ENCODE results near the gene ACOT7. TPM values are rescaled to one million over a fixed set of nuclear protein-coding genes. Genes with fewer than 3 reads are reported as not detected.

Gene ACOT7
- total RNA-seq, 1 experiment from 2014 or later, result 120 TPM

DNA sequence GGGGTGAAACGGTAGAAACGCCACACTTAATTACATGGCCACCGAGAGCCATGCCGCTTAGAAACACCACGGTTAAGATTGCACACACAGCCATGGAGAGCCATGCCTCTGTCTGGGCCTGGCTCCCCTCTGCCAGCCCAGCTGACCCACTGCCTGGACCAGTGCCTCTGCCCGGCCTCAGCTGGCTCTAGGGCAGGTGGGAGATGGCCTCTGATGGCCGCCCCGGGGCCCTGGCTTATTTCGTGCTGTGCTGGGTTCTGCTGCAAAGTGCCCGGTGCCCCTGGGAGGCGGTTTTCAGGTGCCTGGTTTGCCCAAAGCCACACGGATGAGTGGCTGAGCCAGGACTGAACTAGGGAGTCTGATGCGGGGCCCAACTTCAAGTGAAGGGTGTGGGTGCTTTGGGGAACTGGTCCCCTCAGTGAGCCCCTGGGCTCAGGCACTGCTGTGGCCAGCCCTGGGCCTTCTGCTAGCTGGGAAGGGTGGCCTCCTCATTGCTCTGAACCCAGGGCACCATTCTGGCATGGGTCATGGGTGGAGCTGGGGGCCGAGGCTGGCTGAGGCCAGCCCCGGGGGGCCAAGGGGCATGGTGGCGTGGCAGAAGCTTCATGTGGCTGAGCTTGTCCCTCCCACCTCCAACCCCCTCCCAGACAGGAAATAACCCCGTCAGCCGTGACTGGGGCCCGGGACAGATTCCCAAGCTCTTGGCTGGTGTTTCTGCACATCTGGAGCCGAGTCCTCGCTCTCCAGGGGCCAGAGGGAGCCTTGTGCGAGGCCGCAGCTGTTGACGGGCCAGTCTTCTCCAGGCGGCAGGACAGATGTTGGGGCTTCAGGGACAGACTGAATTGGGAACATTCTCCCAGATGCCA is 130.8 kb downstream of the ACOT7 start:
- intact Hi-C loops (cut with micrococcal nuclease; ENCODE audit: unreplicated experiment) (no loop called here), in situ Hi-C loops (cut with HindIII; ENCODE audit: low pct_unique_long_range_greater_than_20kb, low sequenced_read_pairs) (no loop called here)
- CTCF ChIA-PET, result interaction anchor here (1.2 kb wide), 1 partner anchor 18 kb away, joined by 4 read pairs; no protein-coding TSS in a partner anchor
- no TSS peak for BruUV-seq (replicated peaks)
- H3K27me3 ChIP-seq (ENCODE audit: control insufficient read depth, insufficient read depth, low read length), result no peaks in the 10 kb centered on the region
- ATAC-seq (no peak), DNase-seq (ENCODE audit: low read depth, low spot score) (no peak)
- H3K4me1 ChIP-seq (ENCODE audit: control insufficient read depth, insufficient read depth, low read length), result no peaks in the 10 kb centered on the region
- TF ChIP-seq REST (IDR thresholded peaks at IDR 0.05; ENCODE audit: insufficient read depth in 1 of 2, low read depth in 2 of 2, low read length in 1 of 2), result no peak
- H3K4me3 ChIP-seq (ENCODE audit: low read depth in 2 of 2, low read length in 2 of 2), result no peak overlapping the region
- no peaks in the 10 kb centered on the region for H3K9me3 ChIP-seq (ENCODE audit: control insufficient read depth, insufficient read depth, low read depth, low read length)
- no peak overlapping the region for H3K27ac ChIP-seq (ENCODE audit: low read length)
- POLR2A ChIA-PET, result no interaction called here
- H3K36me3 ChIP-seq (ENCODE audit: control insufficient read depth, insufficient read depth, low read length), result no peaks in the 10 kb centered on the region

GRCh38 chr1:6261615-6261995 is 132.0 kb downstream of the ACOT7 start:
- Histone ChIP-seq H3K9me3 (ENCODE audit: control insufficient read depth, insufficient read depth, low read depth, low read length) (no peaks in the 10 kb centered on the region), H3K4me3 (ENCODE audit: low read depth in 2 of 2, low read length in 2 of 2) (peak overlapping the region; percentile 54 to 56), H3K4me1 (ENCODE audit: control insufficient read depth, insufficient read depth, low read length) (no peaks in the 10 kb centered on the region), H3K27me3 (ENCODE audit: control insufficient read depth, insufficient read depth, low read length) (no peaks in the 10 kb centered on the region), H3K27ac (ENCODE audit: low read length) (no peak overlapping the region), H3K36me3 (ENCODE audit: control insufficient read depth, insufficient read depth, low read length) (no peaks in the 10 kb centered on the region)
- ATAC-seq (no peak), DNase-seq (ENCODE audit: low read depth, low spot score) (no peak)
- POLR2A ChIA-PET, result no interaction called here
- intact Hi-C loops (cut with micrococcal nuclease; ENCODE audit: unreplicated experiment), result no loop called here
- BruUV-seq (replicated peaks), result no TSS peak
- CTCF ChIA-PET, result interaction anchor here (0.6 kb wide), 1 partner anchor 21 kb away, joined by 6 read pairs; no protein-coding TSS in a partner anchor
- in situ Hi-C loops (cut with HindIII; ENCODE audit: low pct_unique_long_range_greater_than_20kb, low sequenced_read_pairs), result no loop called here
- TF ChIP-seq REST (IDR thresholded peaks at IDR 0.05; ENCODE audit: insufficient read depth in 1 of 2, low read depth in 2 of 2, low read length in 1 of 2), result no peak
- no peak for TF ChIP-seq TCF7L2 (IDR thresholded peaks at IDR 0.05; ENCODE audit: low read depth, low read length)
- TF ChIP-seq SIN3A (IDR thresholded peaks at IDR 0.05; ENCODE audit: borderline replicate concordance, insufficient read depth, low read depth, low read length), result no peak
- TF ChIP-seq, protein P1, sequence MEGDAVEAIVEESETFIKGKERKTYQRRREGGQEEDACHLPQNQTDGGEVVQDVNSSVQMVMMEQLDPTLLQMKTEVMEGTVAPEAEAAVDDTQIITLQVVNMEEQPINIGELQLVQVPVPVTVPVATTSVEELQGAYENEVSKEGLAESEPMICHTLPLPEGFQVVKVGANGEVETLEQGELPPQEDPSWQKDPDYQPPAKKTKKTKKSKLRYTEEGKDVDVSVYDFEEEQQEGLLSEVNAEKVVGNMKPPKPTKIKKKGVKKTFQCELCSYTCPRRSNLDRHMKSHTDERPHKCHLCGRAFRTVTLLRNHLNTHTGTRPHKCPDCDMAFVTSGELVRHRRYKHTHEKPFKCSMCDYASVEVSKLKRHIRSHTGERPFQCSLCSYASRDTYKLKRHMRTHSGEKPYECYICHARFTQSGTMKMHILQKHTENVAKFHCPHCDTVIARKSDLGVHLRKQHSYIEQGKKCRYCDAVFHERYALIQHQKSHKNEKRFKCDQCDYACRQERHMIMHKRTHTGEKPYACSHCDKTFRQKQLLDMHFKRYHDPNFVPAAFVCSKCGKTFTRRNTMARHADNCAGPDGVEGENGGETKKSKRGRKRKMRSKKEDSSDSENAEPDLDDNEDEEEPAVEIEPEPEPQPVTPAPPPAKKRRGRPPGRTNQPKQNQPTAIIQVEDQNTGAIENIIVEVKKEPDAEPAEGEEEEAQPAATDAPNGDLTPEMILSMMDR (IDR thresholded peaks at IDR 0.05), result no peak
- no peak for TF ChIP-seq POLR2AphosphoS5 (IDR thresholded peaks at IDR 0.05; ENCODE audit: low read depth, low read length)

Data from Panc1 (cell line).